DMS53 (cell line): ENCODE data around the gene STX5.
"Not testable (repeated sequence)": the region's sequence is repeated elsewhere in the genome, so short reads cannot be mapped to it uniquely, and the experiment has no call there.

Source experiments
- DNase-seq: peaks from one replicate; lab custom pipeline; 2025; lab: John Stamatoyannopoulos, UW

The STX5 gene

GRCh38 chr11:62831520-62832335 is at the start of gene STX5:
Gene STX5, minus strand, starts transcription at chr11:62832051. Its CDS starts 808 bp downstream, at chr11:62831243.
- peak; percentile 99 for DNase-seq

- DNase-seq: peak; percentile 97
Measured at GRCh38 chr11:62880803-62881578, 49.1 kb upstream of the STX5 start, which contains the start of gene SLC3A2. Gene SLC3A2, plus strand, starts transcription at chr11:62880896. Its CDS starts 128 bp downstream, at chr11:62881024.

GRCh38 chr11:62880231-62880802 is 48.5 kb upstream of the STX5 start:
- peak; percentile 59 for DNase-seq

GRCh38 chr11:62879235-62879978 is 47.6 kb upstream of the STX5 start:
- DNase-seq: no peak

- no peak for DNase-seq
Measured at GRCh38 chr11:62876712-62877111, 44.9 kb upstream of the STX5 start.

- DNase-seq: no peak
Measured at GRCh38 chr11:62875698-62876478, 44.0 kb upstream of the STX5 start.

GRCh38 chr11:62874851-62875250 is 43.0 kb upstream of the STX5 start:
- DNase-seq: no peak

GRCh38 chr11:62865635-62866034 is 33.8 kb upstream of the STX5 start:
- DNase-seq: no peak

GRCh38 chr11:62863687-62864335 is 32.0 kb upstream of the STX5 start:
- DNase-seq: no peak

- DNase-seq: not testable (repeated sequence)
Measured at GRCh38 chr11:62861564-62862192, 29.8 kb upstream of the STX5 start.

- peak; percentile 41 for DNase-seq
Measured at GRCh38 chr11:62860835-62861563, 29.1 kb upstream of the STX5 start.

- DNase-seq: not testable (repeated sequence)
Measured at GRCh38 chr11:62859281-62859703, 27.4 kb upstream of the STX5 start.

- no peak for DNase-seq
Measured at GRCh38 chr11:62858201-62858600, 26.4 kb upstream of the STX5 start.

GRCh38 chr11:62857541-62857982 is 25.7 kb upstream of the STX5 start:
- peak; percentile 70 for DNase-seq

- DNase-seq: peak; percentile 60
Measured at GRCh38 chr11:62856333-62856895, 24.6 kb upstream of the STX5 start.

GRCh38 chr11:62855571-62856332 is 23.9 kb upstream of the STX5 start:
- peak; percentile 99 for DNase-seq

- DNase-seq: peak; percentile 37
Measured at GRCh38 chr11:62854825-62855570, 23.1 kb upstream of the STX5 start.
